GM21576 (cell line): ENCODE measurements around the gene KIR3DL1.
"Not testable (repeated sequence)": the region's sequence is repeated elsewhere in the genome, so short reads cannot be mapped to it uniquely, and the experiment has no call there.

Experiments used
- ATAC-seq: cut with Tn5 transposase; IDR thresholded peaks from one replicate; pipeline ENCODE4 v1.9.1; 2021; ENCODE audit warnings: mild to moderate bottlenecking, moderate library complexity; ENCODE audit not compliant: unreplicated experiment

Gene KIR3DL1

DNA sequence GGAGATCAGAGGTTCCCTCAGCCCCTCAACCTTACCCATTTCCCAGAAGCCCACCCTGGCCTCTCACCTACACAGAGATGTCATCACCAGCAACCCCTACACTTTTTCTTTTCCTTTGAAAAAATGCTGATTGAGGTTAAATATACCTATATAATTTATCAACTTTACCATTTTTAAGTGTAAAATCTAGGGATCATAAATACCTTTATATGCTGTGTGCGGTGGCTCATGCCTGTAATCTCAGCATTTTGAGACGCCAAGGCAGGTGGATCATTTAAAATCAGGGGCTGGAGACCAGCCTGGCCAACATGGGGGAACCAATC is 9.8 kb upstream of the KIR3DL1 start:
- ATAC-seq = no peak

DNA sequence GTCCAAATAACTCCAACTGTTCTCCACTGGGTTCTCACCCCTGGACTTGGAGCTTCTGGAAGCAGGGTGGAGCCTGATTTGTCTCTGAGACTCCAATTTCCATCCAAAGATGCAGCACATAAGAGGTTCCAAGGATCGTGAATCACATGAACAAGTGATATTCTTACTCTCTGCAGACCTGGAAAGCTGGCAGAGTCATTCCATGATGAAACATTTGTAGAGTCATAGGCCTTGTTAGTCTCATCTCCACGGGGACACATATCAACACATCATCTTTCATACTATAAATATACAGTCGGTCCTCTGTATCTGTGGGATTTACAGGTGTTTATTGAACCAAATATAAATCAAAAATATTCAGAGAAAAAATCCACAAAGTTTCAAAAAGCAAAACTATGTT is 1.7 kb upstream of the KIR3DL1 start:
- ATAC-seq = not testable (repeated sequence)

DNA sequence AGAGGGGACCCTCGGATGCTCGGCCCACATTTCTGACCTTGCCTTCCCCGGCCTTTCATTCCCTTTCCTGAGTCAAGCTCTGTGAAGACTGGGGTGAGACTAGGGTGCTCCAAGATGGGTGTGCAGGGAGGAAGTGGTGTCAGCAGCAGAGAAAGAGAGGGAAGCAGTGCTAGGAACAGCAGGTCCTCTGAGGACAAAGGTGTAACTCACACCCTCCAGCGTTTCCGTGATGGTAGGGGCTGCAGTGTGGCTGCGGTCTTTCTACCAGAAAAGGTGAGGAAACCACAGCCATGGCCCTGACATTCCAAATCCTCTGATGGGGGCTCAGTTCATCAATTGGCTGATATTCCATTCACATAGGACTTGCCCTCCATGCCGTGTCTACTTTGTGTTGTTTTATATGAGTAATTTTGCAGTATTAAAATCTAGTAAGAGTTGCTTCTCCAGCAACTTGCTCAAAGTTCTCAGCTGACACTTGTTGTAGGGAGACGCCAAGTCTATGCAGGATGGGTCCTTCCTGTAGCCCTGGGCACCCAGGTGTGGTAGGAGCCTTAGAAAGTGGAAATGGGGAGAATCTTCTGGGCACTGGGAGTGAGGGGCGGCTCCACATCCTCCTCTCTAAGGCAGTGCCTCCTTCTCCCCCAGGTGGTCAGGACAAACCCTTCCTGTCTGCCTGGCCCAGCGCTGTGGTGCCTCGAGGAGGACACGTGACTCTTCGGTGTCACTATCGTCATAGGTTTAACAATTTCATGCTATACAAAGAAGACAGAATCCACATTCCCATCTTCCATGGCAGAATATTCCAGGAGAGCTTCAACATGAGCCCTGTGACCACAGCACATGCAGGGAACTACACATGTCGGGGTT is 1.6 kb downstream of the KIR3DL1 start:
- ATAC-seq = no peak

DNA sequence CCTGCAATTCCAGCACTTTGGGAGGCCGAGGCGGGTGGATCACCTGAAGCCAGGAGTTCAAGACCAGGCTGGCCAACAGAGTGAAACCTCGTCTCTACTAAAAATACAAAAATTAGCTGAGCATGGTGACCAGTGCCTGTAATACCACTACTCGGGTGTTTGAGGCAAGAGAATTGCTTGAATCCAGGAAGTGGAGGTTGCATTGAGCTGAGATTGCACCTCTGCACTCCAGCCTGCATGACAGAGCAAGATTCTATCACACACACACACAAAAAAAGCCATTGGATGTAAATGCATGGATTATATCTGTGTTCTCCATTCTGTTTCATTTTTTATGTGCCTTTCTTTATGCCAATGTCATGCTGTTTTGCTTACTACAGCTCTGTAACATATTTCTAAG is 8.1 kb downstream of the KIR3DL1 start:
- not testable (repeated sequence) for ATAC-seq

DNA sequence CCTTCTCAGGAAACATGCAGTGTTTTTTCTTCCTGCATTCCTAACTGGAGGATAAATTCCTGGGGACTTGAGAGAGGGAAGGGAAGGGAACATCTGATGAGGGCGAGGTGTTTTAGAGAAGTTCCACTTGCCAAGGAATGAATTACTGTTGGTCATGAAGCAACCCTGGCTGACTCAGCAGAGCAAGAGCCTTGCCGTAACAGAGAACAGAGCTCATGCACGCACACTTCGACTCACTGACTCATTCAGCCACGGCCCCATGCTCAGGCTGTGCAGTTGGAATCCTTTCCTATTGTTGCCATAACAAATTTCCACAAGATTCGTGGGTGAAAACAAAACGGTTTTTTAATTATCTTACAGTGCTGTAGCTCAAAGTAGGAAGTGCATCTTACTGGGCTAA is 9.1 kb downstream of the KIR3DL1 start:
- ATAC-seq = not testable (repeated sequence)

DNA sequence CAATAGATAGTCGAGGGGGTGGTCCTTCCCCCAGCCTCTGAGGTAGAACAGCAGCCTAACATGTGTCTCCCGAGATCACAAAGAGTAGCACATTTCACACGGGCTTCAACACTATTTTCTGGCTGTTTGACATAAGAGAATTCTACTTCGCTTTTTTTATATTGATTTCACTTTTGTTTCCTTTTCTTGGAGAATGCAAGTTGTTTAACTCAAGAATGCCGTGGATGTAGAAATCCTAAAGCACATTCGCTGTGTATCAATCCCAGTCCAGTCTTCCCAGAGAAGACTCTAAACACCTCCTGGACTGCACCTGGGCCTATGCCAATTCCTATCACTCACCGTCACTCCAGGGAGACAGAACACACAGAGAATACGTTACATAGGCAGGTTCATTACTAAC is 11.8 kb downstream of the KIR3DL1 start:
- not testable (repeated sequence) for ATAC-seq

DNA sequence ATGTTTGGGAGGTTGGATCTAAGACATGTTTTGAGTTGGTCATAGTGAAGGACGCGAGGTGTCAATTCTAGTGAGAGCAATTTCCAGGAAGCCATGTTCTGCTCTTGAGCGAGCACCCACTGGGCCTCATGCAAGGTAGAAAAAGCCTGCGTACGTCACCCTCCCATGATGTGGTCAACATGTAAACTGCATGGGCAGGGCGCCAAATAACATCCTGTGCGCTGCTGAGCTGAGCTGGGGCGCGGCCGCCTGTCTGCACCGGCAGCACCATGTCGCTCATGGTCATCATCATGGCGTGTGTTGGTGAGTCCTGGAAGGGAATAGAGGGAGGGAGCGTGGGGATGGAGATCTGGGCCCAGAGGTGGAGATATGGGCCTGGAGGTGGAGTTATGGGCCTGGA is 16.2 kb downstream of the KIR3DL1 start, which contains the start of gene KIR2DS4:
TSS of gene KIR2DS4 (plus strand) at position 181 of the 400 bp plus-strand sequence.
- ATAC-seq = not testable (repeated sequence)

DNA sequence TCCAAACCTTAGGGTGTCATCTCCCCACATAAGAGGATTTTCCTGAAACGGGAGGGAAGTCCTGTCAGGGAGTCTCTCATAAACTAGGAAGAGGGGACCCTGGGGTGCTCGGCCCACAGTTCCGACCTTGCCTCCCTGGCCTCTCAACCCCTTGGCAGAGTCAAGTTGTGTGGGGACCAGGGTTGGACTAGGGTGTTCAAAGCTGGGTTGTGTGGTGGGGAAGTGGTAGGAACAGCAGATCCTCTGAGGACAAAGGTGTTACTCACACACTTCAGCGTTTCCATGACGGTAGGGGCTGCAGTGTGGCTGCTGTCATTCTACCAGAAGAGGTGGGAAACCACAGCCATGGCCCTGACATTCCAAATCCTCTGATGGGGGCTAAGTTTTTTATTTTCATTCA is 18.9 kb downstream of the KIR3DL1 start:
- not testable (repeated sequence) for ATAC-seq

DNA sequence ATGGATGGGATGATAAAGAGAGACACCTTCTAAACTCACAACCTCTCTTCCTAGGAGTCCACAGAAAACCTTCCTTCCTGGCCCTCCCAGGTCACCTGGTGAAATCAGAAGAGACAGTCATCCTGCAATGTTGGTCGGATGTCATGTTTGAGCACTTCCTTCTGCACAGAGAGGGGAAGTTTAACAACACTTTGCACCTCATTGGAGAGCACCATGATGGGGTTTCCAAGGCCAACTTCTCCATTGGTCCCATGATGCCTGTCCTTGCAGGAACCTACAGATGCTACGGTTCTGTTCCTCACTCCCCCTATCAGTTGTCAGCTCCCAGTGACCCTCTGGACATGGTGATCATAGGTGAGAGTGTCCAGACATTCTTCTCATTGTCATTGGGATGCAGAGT is 21.3 kb downstream of the KIR3DL1 start:
- ATAC-seq = not testable (repeated sequence)

DNA sequence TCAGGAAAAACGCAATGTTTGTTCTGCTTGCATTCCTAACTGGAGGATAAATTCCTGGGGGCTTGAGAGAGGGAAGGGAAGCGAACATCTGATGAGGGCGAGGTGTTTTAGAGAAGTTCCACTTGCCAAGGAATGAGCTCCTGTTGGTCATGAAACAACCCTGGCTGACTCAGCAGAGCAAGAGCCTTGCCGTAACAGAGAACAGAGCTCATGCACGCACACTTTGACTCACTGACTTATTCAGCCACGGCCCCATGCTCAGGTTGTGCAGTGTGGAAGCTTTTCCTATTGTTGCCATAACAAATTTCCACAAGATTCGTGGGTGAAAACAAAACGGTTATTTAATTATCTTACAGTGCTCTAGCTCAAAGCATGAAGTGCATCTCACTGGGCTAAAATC is 26.9 kb downstream of the KIR3DL1 start:
- ATAC-seq = not testable (repeated sequence)

DNA sequence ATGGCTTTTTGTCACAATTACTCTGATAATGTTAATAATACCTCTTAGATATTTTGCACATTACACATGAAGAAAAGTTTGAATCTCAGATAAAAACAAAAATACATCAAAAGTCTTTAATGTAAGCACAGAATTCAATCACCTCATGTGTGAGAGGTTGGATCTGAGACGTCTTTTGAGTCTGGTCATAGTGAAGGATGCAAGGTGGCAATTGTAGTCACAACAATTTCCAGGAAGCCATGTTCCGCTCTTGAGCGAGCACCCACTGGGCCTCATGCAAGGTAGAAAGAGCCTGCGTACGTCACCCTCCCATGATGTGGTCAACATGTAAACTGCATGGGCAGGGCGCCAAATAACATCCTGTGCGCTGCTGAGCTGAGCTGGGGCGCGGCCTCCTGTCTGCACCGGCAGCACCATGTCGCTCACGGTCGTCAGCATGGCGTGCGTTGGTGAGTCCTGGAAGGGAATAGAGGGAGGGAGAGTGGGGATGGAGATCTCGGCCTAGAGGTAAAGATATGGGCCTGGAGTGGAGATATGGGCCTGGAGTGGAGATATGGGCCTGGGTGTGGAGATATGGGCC is 33.9 kb downstream of the KIR3DL1 start, which contains the start of gene KIR3DL2:
TSS of gene KIR3DL2 (plus strand) at position 383 of the 580 bp plus-strand sequence. CDS start at position 416, 33 bp downstream.
- not testable (repeated sequence) for ATAC-seq

DNA sequence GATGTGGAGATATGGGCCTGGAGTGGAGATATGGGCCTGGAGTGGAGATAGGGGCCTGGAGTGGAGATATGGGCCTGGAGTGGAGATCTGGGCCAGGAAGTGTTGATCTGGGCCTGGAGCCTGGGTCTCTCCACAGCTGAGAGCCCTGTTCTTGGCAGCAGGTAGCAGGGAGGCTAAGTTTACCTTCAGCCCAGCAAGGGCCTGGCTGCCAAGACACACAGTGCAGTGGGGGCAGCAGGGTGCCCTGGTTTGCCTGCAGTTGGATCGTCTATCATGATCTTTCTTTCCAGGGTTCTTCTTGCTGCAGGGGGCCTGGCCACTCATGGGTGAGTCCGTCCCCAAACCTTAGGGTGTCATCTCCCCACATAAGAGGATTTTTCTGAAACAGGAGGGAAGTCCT is 34.7 kb downstream of the KIR3DL1 start:
- ATAC-seq = no peak

DNA sequence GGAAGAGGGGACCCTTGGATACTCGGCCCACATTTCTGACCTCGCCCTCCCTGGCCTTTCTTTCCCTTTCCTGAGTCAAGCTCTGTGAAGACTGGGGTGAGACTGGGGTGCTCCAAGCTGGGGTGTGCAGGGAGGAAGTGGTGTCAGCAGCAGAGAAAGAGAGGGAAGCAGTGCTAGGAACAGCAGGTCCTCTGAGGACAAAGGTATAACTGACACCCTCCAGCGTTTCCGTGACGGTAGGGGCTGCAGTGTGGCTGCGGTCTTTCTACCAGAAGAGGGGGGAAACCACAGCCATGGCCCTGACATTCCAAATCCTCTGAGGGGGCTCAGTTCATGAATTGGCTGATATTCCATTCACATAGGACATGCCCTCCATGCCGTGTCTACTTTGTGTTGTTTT is 35.1 kb downstream of the KIR3DL1 start:
- ATAC-seq = no peak

DNA sequence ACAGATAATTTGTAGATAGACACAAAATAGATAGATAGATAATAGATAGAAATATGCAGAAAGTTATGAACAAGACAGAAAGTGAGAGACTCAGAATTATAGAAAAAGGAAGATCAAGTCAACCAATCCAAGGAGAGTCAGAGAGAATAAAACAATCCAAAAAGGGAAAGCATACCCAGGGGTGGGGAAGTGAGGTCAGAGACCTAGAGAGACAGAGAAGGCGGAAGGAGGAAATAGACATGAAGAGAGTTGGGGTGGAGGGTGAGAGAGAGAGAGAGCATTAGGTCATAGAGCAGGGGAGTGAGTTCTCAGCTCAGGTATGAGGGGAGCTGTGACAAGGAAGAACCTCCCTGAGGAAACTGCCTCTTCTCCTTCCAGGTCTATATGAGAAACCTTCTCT is 39.0 kb downstream of the KIR3DL1 start:
- ATAC-seq = not testable (repeated sequence)

DNA sequence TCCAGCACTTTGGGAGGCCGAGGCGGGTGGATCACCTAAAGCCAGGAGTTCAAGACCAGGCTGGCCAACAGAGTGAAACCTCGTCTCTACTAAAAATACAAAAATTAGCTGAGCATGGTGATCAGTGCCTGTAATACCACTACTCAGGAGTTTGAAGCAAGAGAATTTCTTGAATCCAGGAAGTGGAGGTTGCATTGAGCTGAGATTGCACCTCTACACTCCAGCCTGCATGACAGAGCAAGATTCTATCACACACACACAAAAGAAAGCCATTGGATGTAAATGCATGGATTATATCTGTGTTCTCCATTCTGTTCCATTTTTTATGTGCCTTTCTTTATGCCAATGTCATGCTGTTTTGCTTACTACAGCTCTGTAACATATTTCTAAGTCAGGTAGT is 42.2 kb downstream of the KIR3DL1 start:
- ATAC-seq = not testable (repeated sequence)

DNA sequence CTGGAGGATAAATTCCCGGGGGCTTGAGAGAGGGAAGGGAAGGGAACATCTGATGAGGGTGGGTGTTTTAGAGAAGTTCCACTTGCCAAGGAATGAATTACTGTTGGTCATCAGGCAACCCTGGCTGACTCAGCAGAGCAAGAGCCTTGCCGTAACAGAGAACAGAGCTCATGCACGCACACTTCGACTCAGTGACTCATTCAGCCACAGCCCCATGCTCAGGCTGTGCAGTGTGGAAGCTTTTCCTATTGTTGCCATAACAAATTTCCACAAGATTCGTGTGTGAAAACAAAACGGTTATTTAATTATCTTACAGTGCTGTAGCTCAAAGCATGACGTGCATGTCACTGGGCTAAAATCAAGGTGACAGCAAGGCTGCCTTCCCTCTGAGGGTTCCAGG is 43.2 kb downstream of the KIR3DL1 start:
- not testable (repeated sequence) for ATAC-seq

DNA sequence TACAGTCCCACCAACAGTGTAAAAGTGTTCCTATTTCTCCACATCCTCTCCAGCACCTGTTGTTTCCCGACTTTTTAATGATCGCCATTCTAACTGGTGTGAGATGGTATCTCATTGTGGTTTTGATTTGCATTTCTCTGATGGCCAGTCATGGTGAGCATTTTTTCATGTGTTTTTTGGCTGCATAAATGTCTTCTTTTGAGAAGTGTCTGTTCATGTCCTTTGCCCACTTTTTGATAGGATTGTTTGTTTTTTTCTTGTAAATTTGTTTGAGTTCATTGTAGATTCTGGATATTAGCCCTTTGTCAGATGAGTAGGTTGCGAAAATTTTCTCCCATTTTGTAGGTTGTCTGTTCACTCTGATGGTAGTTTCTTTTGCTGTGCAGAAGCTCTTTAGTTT is 47.2 kb downstream of the KIR3DL1 start:
- not testable (repeated sequence) for ATAC-seq

DNA sequence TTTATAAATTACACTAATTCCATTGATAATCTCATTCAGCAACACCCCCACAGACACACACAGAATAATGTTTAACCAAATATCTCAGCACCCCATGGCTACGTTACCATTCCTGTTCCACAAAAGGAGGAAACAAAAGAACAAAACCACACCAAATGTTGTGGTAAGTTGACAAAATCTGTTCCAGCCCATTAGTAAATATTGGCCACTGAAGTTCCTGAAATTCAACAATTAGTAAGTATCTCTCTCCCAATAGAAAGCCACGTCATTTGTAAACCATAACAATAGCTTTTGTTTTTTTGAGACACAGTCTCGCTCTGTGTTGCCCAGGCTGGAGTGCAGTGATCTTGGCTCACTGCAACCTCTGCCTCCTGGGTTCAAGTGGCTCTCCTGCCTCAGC is 55.4 kb downstream of the KIR3DL1 start:
- ATAC-seq = no peak

DNA sequence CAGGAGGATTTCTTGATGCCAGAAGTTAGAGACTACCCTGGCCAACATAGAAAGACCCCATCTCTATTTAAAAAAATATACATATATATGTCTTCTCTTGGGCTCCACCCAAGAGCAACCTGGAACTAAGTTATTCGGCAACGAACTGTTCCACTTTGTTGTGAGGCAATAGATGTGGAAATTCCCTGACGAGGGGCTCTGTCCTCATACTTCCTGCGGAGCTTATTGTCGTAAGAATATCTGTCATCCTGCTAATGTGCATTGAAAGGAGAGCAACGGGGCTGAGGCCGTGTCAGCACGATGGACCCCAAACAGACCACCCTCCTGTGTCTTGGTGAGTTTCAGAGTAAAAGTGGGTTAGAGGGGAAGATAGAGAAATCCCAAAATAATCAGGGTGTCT is 57.7 kb downstream of the KIR3DL1 start, which contains the start of gene FCAR:
TSS of gene FCAR (plus strand) at position 246 of the 400 bp plus-strand sequence. CDS start at position 301, 55 bp downstream.
- ATAC-seq = no peak

DNA sequence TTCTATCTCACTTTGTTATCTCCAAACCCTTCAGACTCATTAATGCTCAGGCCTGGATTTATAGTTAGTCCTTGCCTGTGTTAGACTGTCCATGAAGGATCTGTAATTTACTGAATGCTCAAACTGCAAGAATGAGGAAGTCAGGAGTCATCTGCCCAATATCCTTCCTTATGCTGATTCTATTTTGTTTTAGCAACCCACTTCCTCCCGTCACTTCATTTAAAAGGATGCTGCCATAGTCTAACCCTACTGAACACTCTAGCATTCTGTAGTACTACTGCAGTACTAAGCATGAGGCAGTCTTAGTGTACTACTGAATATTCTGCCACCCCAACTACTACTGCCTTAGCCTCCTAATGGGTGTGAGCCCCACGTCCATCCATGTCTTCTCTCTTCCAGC is 59.2 kb downstream of the KIR3DL1 start:
- ATAC-seq = no peak

DNA sequence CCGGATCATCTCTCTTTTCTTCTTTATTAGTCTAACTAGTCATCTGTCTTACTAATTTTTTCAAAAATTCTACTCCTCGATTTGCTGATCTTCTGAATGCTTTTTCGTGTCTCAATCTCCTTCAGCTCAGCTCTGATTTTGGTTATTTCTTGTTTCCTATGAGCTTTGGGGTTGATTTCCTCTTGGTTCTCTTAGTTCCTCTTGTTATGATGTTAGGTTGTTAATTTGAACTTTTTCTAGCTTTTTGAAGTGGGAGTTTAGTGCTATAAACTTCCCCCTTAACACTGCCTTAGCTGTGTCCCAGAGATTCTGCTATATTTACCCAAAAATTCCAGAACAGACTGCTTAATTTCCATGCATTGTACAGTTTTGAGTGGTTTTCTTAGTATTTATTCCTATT is 61.2 kb downstream of the KIR3DL1 start:
- no peak for ATAC-seq
